Prostate gland (tissue), 2 donors: Measurements from ENCODE around the gene PROM1.

Source experiments
- CTCF ChIP-seq, 4 experiments: fragments of 200-600 bp in 2 of 4; fragments of 450-650 bp in 2 of 4; sonication (generic) in 2 of 4; IDR thresholded peaks; 1 replicate in 3 of 4; 2 replicates in 1 of 4; pipeline ENCODE4 v1.5.1; 2016 to 2019; ENCODE audit warnings: antibody characterized with exemption in 4 of 4, mild to moderate bottlenecking in 2 of 4, moderate library complexity in 2 of 4
- POLR2A ChIP-seq: fragments of 450-650 bp; IDR thresholded peaks from one replicate; pipeline ENCODE4 v1.6.1; 2016; ENCODE audit warnings: antibody characterized with exemption, mild to moderate bottlenecking
- POLR2AphosphoS5 ChIP-seq: sonication (generic); formaldehyde crosslinking; IDR thresholded peaks from one replicate; pipeline ENCODE4 v1.6.1; 2017; ENCODE audit warnings: antibody characterized with exemption

GRCh38 chr4:15995826-15996225 lies 88.0 kb downstream of the PROM1 start:
- TF ChIP-seq CTCF (IDR thresholded peaks at IDR 0.05) (no peak), POLR2AphosphoS5 (no peak), POLR2A (no peak)
